HG03469 (cell line): ENCODE data around the gene CDO1.

Experiments used
- ATAC-seq: cut with Tn5 transposase; IDR thresholded peaks from one replicate; pipeline ENCODE4 v1.9.1; 2021; ENCODE audit warnings: mild to moderate bottlenecking, moderate library complexity, moderate number of reproducible peaks; ENCODE audit not compliant: unreplicated experiment

Gene CDO1

GRCh38 chr5:115795700-115796099, 20.8 kb downstream of the CDO1 start:
- no peak for ATAC-seq

GRCh38 chr5:115788440-115788839, 28.0 kb downstream of the CDO1 start:
- ATAC-seq: no peak

- ATAC-seq: no peak
These were observed 29.0 kb downstream of the CDO1 start for GRCh38 chr5:115787426-115787825.

GRCh38 chr5:115785381-115786065, 30.9 kb downstream of the CDO1 start:
- ATAC-seq: no peak

- ATAC-seq: no peak
These were observed 38.0 kb downstream of the CDO1 start for GRCh38 chr5:115778417-115778816.

- ATAC-seq: no peak
These were observed 39.5 kb downstream of the CDO1 start for GRCh38 chr5:115776989-115777388.

GRCh38 chr5:115775999-115776398, 40.5 kb downstream of the CDO1 start:
- no peak for ATAC-seq

- no peak for ATAC-seq
These were observed 41.8 kb downstream of the CDO1 start for GRCh38 chr5:115774684-115775083.

GRCh38 chr5:115772731-115773475, 43.6 kb downstream of the CDO1 start:
- no peak for ATAC-seq

- ATAC-seq: no peak
These were observed 46.0 kb downstream of the CDO1 start for GRCh38 chr5:115770466-115770865.

GRCh38 chr5:115767424-115767823, 49.0 kb downstream of the CDO1 start:
- ATAC-seq: no peak

- no peak for ATAC-seq
These were observed 49.9 kb downstream of the CDO1 start for GRCh38 chr5:115766608-115767007.

- peak; percentile 58 for ATAC-seq
These were observed 58.1 kb downstream of the CDO1 start for GRCh38 chr5:115758356-115758755.

- no peak for ATAC-seq
These were observed 60.8 kb downstream of the CDO1 start for GRCh38 chr5:115755675-115756074.
